Measurements from ENCODE around the gene TMEM141.
A peak's percentile ranks its signal among the peaks of the same experiment; 100 is the strongest.
"Not testable (repeated sequence)": the region's sequence is repeated elsewhere in the genome, so short reads cannot be mapped to it uniquely, and the experiment has no call there.

Gene TMEM141

GRCh38 chr9:136799079-136799853 is 8.1 kb downstream of the TMEM141 start:
- peak overlapping the region; percentile 42 for H3K4me3 ChIP-seq (ENCODE audit: low read length, poor library complexity, severe bottlenecking)
- TF ChIP-seq CTCF (conservative IDR thresholded peaks at IDR 0.05; ENCODE audit: low read length), result no peak
- no peak for TF ChIP-seq EZH2phosphoT487 (IDR thresholded peaks at IDR 0.05; ENCODE audit: borderline replicate concordance)
- no peaks in the 10 kb centered on the region for H3K9me3 ChIP-seq (ENCODE audit: insufficient read depth, low read depth, low read length)
- H4K20me1 ChIP-seq (ENCODE audit: insufficient read depth, low read length, poor library complexity, severe bottlenecking), result no peaks in the 10 kb centered on the region
- H3K4me1 ChIP-seq (ENCODE audit: insufficient read depth, low read length, poor library complexity, severe bottlenecking), result peaks cover 5% of the 10 kb centered on the region
- H3K9ac ChIP-seq (ENCODE audit: low read depth, low read length, poor library complexity, severe bottlenecking), result no peak overlapping the region
- no peaks in the 10 kb centered on the region for H3K79me2 ChIP-seq (ENCODE audit: insufficient read depth, low read length)
- no peaks in the 10 kb centered on the region for H3F3A ChIP-seq (ENCODE audit: low read depth)
- H3K9me2 ChIP-seq (replicated peaks; ENCODE audit: low read depth, low read length), result no peaks in the 10 kb centered on the region
- no peaks in the 10 kb centered on the region for H3K27me3 ChIP-seq (ENCODE audit: insufficient read depth, low read length, poor library complexity, severe bottlenecking)
- H3K4me2 ChIP-seq (ENCODE audit: low read depth, low read length, poor library complexity, severe bottlenecking), result peak overlapping the region; percentile 82
- no peaks in the 10 kb centered on the region for H3K36me3 ChIP-seq (ENCODE audit: insufficient read depth, low read length)
- no peak overlapping the region for H2AFZ ChIP-seq (ENCODE audit: low read length)

GRCh38 chr9:136799854-136800657 is 8.9 kb downstream of the TMEM141 start:
- H3K9me3 ChIP-seq (ENCODE audit: insufficient read depth, low read depth, low read length), result no peaks in the 10 kb centered on the region
- H4K20me1 ChIP-seq (ENCODE audit: insufficient read depth, low read length, poor library complexity, severe bottlenecking), result no peaks in the 10 kb centered on the region
- no peaks in the 10 kb centered on the region for H3F3A ChIP-seq (ENCODE audit: low read depth)
- peak overlapping the region; percentile 88 for H2AFZ ChIP-seq (ENCODE audit: low read length)
- peak overlapping the region; percentile 69 for H3K4me3 ChIP-seq (ENCODE audit: low read length, poor library complexity, severe bottlenecking)
- H3K27me3 ChIP-seq (ENCODE audit: insufficient read depth, low read length, poor library complexity, severe bottlenecking), result no peaks in the 10 kb centered on the region
- H3K4me2 ChIP-seq (ENCODE audit: low read depth, low read length, poor library complexity, severe bottlenecking), result peak overlapping the region; percentile 82
- no peaks in the 10 kb centered on the region for H3K79me2 ChIP-seq (ENCODE audit: insufficient read depth, low read length)
- peak overlapping the region; percentile 36 for H3K9ac ChIP-seq (ENCODE audit: low read depth, low read length, poor library complexity, severe bottlenecking)
- peaks cover 5% of the 10 kb centered on the region for H3K4me1 ChIP-seq (ENCODE audit: insufficient read depth, low read length, poor library complexity, severe bottlenecking)
- TF ChIP-seq CTCF (conservative IDR thresholded peaks at IDR 0.05; ENCODE audit: low read length) (no peak), EZH2phosphoT487 (IDR thresholded peaks at IDR 0.05; ENCODE audit: borderline replicate concordance) (no peak)
- H3K36me3 ChIP-seq (ENCODE audit: insufficient read depth, low read length), result no peaks in the 10 kb centered on the region
- no peaks in the 10 kb centered on the region for H3K9me2 ChIP-seq (replicated peaks; ENCODE audit: low read depth, low read length)

GRCh38 chr9:136802321-136802720 is 11.2 kb downstream of the TMEM141 start:
- Histone ChIP-seq H3K4me3 (ENCODE audit: low read length, poor library complexity, severe bottlenecking) (no peak overlapping the region), H3K9me3 (ENCODE audit: insufficient read depth, low read depth, low read length) (no peaks in the 10 kb centered on the region), H3K9ac (ENCODE audit: low read depth, low read length, poor library complexity, severe bottlenecking) (no peak overlapping the region), H3F3A (ENCODE audit: low read depth) (no peaks in the 10 kb centered on the region), H4K20me1 (ENCODE audit: insufficient read depth, low read length, poor library complexity, severe bottlenecking) (peaks cover 11% of the 10 kb centered on the region), H2AFZ (ENCODE audit: low read length) (no peak overlapping the region), H3K79me2 (ENCODE audit: insufficient read depth, low read length) (peaks cover 19% of the 10 kb centered on the region), H3K36me3 (ENCODE audit: insufficient read depth, low read length) (no peaks in the 10 kb centered on the region), H3K9me2 (replicated peaks; ENCODE audit: low read depth, low read length) (no peaks in the 10 kb centered on the region), H3K4me2 (ENCODE audit: low read depth, low read length, poor library complexity, severe bottlenecking) (no peak overlapping the region), H3K4me1 (ENCODE audit: insufficient read depth, low read length, poor library complexity, severe bottlenecking) (peaks cover 18% of the 10 kb centered on the region), H3K27me3 (ENCODE audit: insufficient read depth, low read length, poor library complexity, severe bottlenecking) (no peaks in the 10 kb centered on the region)
- no peak for TF ChIP-seq EZH2phosphoT487 (IDR thresholded peaks at IDR 0.05; ENCODE audit: borderline replicate concordance)
- no peak for TF ChIP-seq CTCF (conservative IDR thresholded peaks at IDR 0.05; ENCODE audit: low read length)

- H3K27me3 ChIP-seq (ENCODE audit: insufficient read depth, low read length, poor library complexity, severe bottlenecking); H3K36me3 ChIP-seq (ENCODE audit: insufficient read depth, low read length); H3K9me3 ChIP-seq (ENCODE audit: insufficient read depth, low read depth, low read length); H3K9ac ChIP-seq (ENCODE audit: low read depth, low read length, poor library complexity, severe bottlenecking); H3F3A ChIP-seq (ENCODE audit: low read depth); H3K9me2 ChIP-seq (replicated peaks; ENCODE audit: low read depth, low read length); H2AFZ ChIP-seq (ENCODE audit: low read length); H3K4me2 ChIP-seq (ENCODE audit: low read depth, low read length, poor library complexity, severe bottlenecking); H3K4me3 ChIP-seq (ENCODE audit: low read length, poor library complexity, severe bottlenecking): not testable (repeated sequence)
- peaks cover 11% of the 10 kb centered on the region for H4K20me1 ChIP-seq (ENCODE audit: insufficient read depth, low read length, poor library complexity, severe bottlenecking)
- peaks cover 21% of the 10 kb centered on the region for H3K79me2 ChIP-seq (ENCODE audit: insufficient read depth, low read length)
- H3K4me1 ChIP-seq (ENCODE audit: insufficient read depth, low read length, poor library complexity, severe bottlenecking), result peaks cover 20% of the 10 kb centered on the region
Measured at GRCh38 chr9:136803009-136803550, 11.9 kb downstream of the TMEM141 start.
